HG03175 (cell line): ENCODE measurements around the gene FOXO1.

Source experiments
- ATAC-seq: cut with Tn5 transposase; IDR thresholded peaks from one replicate; pipeline ENCODE4 v1.9.1; 2021; ENCODE audit warnings: mild to moderate bottlenecking, moderate library complexity; ENCODE audit not compliant: unreplicated experiment

Gene FOXO1

GRCh38 chr13:40640202-40640601 lies 26.2 kb downstream of the FOXO1 start:
- no peak for ATAC-seq

- ATAC-seq: no peak
These were observed 27.2 kb downstream of the FOXO1 start for GRCh38 chr13:40639221-40639681.

- no peak for ATAC-seq
These were observed 28.8 kb downstream of the FOXO1 start for GRCh38 chr13:40637643-40638042.

- no peak for ATAC-seq
These were observed 31.0 kb downstream of the FOXO1 start for GRCh38 chr13:40635315-40635995.

GRCh38 chr13:40632915-40633314 lies 33.5 kb downstream of the FOXO1 start:
- no peak for ATAC-seq

- peak; percentile 43 for ATAC-seq
These were observed 34.8 kb downstream of the FOXO1 start for GRCh38 chr13:40631605-40632004.

GRCh38 chr13:40629678-40630384 lies 36.6 kb downstream of the FOXO1 start:
- peak; percentile 77 for ATAC-seq

GRCh38 chr13:40626977-40627376 lies 39.5 kb downstream of the FOXO1 start:
- no peak for ATAC-seq

GRCh38 chr13:40626561-40626960 lies 39.9 kb downstream of the FOXO1 start:
- ATAC-seq: no peak

GRCh38 chr13:40624986-40625385 lies 41.5 kb downstream of the FOXO1 start:
- no peak for ATAC-seq

GRCh38 chr13:40624383-40624782 lies 42.1 kb downstream of the FOXO1 start:
- no peak for ATAC-seq

- no peak for ATAC-seq
These were observed 43.7 kb downstream of the FOXO1 start for GRCh38 chr13:40622761-40623160.

GRCh38 chr13:40622246-40622645 lies 44.2 kb downstream of the FOXO1 start:
- no peak for ATAC-seq

- ATAC-seq: no peak
These were observed 47.0 kb downstream of the FOXO1 start for GRCh38 chr13:40619479-40619814.

GRCh38 chr13:40618581-40619478 lies 47.6 kb downstream of the FOXO1 start:
- no peak for ATAC-seq

GRCh38 chr13:40617801-40618356 lies 48.6 kb downstream of the FOXO1 start:
- ATAC-seq: no peak

- no peak for ATAC-seq
These were observed 50.8 kb downstream of the FOXO1 start for GRCh38 chr13:40615619-40616018.

GRCh38 chr13:40613914-40614313 lies 52.5 kb downstream of the FOXO1 start:
- no peak for ATAC-seq

- ATAC-seq: peak; percentile 88
These were observed 53.1 kb downstream of the FOXO1 start for GRCh38 chr13:40613192-40613818.

GRCh38 chr13:40612041-40612440 lies 54.4 kb downstream of the FOXO1 start:
- ATAC-seq: no peak

- no peak for ATAC-seq
These were observed 54.8 kb downstream of the FOXO1 start for GRCh38 chr13:40611635-40612034.
